GM18505 (cell line): Measurements from ENCODE around the gene C4BPB.

Source experiments
- ATAC-seq: cut with Tn5 transposase; IDR thresholded peaks from one replicate; pipeline ENCODE4 v1.9.1; 2021; ENCODE audit not compliant: unreplicated experiment
- POLR2A ChIP-seq: IDR thresholded peaks from 4 replicates; pipeline ENCODE4 v1.6.1; 2011; ENCODE audit warnings: borderline replicate concordance; ENCODE audit not compliant: insufficient read depth, insufficient read length; ENCODE audit errors: extremely low read depth

Gene C4BPB

DNA sequence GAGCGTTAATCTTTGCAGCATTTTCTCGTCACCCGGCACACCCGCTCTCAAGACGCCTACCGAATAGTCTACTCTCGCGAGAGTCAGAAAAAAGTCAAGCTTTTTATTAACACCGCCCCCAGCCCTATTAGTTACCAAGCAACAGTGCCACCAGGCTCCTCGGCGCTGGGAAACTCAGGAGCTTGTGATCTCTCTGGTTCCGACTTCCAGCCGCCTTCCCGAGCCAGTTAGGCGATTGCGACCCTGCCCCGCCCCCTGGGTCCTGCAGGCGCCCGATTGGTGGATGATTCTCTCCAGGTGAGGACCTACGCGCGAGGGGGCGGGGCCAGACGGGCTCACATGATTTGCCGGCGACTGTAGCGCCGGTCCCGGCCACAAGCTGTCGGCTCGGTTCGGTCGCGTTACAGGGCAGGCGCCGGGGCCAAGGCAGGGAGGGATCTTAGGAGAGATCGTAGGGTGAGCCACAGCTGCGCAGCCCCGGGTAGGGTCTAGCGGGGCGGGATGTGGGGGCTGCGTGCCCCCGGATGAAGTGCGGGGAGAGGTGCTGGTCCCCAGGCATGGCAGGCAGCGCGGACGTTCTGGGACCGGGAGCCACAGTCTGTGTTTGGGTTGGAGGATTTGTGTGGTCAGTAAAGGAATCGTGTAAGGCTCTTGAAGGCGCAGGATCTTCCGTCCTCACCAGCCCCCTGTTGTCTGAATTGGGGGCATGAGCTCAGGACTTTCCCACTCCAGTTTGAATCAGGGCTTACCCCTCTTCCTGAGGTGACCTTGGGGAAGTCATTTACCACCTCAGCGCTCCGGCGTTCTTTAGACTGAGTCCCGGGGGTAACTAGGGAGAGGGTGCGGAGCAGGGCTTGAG, 35.5 kb upstream of the C4BPB start, which contains the start of gene PFKFB2:
Gene PFKFB2 (plus strand): TSS at position 365 of the 859 bp plus-strand sequence. CDS start 1,443 bp downstream, outside the sequence.
- peak; percentile 76 for ATAC-seq
- TF ChIP-seq POLR2A, result peak; percentile 71

DNA sequence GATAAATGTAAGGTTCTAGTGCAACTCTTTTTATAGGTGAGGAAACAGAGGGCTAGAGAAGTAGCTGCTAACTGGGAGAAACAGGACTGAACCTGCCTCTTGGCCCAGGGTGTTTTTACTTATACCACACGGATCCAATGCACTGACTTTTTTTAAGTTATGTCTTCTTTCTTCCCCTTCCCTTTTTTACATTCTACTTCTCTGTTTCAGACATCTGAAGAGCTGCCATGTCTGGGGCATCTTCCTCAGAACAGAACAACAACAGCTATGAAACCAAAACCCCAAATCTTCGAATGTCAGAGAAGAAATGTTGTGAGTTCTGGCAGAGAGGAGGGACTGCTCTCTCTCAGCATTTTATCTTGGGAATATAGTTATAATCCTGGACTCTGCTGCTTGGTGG, 34.2 kb upstream of the C4BPB start:
- no peak for TF ChIP-seq POLR2A
- no peak for ATAC-seq

DNA sequence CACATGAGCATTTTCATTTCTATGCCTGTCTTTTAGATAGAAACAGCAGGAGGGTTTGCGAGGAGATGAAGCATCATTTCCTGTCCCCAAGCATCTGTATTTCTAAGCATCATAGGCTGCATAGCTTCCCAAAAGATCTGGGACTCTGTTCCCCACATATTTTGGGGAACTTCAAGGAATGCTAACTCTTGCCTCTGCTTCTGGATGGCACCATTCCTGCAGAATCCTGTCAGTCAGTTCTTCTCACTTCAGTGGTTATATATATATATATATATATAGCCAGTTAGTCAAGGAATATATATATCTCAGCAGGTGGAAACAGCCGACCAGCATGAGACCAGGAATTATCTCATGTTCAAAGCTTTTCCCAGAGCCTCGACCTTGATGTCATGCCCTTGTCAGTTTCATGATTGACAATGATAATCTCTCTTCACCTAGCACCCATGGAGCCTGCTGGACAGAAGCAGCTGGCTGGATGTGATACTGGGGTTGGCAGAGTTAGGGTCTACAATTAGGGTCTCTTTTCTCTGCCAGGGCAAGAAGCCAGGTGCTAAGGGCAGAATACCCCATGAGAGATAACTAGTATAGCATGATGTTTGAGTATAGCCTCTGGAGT, 33.2 kb upstream of the C4BPB start:
- ATAC-seq, result no peak
- TF ChIP-seq POLR2A, result no peak

DNA sequence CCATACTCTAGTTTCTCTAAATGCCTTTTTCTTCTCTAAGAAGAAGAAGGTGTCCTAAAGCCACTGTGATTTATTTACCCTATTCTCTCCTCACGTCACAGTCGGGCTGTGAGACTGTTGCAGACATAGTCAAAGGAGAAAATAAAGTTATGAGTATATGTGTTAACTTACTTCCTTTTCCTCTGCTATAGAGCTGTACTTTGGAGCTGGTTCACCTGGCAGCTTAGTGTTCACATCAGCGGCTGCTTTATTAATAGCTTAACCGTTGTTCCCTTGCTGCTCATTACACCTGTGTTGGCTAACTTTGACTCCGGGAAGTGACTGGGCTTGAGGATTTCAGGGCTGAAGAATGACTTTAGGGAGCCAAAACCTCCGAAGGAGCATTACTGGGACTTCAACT, 32.0 kb upstream of the C4BPB start:
- TF ChIP-seq POLR2A, result no peak
- no peak for ATAC-seq

DNA sequence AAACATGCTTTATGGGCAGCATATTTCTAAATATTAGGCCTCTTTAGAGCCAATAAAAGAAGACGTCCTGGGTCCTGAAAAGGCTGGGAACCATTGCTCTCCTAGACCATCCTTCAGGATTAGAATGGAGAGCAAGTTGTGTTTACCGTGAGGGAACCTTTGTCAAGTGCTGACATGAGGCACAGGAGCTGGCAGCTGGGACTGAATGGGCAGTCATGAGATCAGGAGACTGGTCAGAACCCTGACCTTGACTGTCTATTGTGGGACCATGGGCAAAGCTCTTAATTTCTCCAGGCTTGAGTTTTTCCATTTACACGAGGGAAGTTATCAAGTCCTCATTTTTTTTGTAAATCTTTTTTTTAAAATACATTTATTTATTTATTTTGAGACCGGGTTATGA, 30.4 kb upstream of the C4BPB start:
- no peak for TF ChIP-seq POLR2A
- no peak for ATAC-seq

DNA sequence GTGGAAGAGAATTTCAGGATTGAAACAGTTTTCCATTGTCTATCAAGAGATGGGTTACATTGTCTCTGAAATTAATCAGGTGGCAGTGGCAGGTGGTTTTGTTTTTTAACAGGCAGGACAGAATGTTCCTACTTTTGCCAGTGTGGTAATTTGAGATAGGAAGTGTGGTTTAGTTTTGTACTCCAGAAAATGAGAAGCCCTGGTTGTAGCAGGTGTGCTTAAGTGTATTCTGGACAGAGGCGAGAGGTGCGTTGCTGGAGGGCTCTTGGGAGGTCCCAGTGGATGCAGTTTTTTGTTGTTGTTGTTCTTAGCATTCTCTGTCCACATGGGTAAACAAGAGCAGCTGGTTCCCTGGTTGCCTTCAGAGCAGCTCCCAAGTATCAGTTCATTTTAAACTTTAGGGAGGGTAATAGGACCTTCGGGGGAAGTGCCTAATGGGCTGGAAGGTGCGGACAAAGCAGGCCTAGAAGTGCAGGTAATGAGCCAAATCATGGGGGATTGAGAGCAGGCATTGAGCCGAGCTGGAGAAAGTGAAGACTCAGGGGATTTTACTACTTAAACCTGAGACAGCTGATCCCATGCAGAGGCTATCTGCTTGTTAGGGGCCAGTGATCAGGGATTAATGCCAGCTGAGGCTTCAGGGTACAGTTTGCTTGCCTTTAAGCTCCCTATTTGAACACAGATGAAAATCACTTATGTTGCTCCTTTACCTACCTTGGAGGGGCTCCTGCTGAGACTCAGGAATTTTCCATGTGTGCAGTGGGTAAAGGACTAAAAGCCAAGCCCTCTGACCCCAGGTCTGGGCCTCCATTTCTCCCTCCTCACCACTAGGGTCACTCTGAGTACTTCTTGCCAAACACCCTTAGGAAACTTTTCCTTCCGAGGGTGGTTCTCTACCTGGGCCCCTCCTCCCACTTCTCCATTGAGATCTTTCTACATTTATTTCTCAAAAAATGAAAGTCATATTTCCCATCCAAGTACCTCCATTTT, 29.5 kb upstream of the C4BPB start:
- no peak for TF ChIP-seq POLR2A
- ATAC-seq, result no peak

DNA sequence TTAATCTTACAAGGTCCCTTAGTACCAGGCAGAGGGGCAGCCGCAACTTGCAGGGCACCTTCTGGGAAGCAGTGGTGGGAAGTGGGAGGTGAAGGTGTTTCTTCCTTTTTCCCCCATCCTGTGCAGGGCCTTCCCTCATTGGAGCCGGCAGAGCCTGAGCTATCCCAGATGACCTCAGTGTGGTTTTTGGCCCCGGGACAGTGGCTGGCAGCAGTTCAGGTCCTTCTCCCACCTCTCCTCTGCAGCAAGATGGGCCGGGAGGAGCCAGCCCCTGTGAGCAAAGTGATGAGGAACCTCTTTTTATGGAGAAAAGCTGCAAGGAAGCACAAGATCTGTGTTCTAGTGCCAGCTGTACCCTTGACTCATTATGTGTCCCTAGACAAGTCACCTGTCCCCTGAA, 28.8 kb upstream of the C4BPB start:
- no peak for ATAC-seq
- TF ChIP-seq POLR2A, result no peak

GRCh38 chr1:207060596-207060995, 28.1 kb upstream of the C4BPB start:
- ATAC-seq, result no peak
- no peak for TF ChIP-seq POLR2A

DNA sequence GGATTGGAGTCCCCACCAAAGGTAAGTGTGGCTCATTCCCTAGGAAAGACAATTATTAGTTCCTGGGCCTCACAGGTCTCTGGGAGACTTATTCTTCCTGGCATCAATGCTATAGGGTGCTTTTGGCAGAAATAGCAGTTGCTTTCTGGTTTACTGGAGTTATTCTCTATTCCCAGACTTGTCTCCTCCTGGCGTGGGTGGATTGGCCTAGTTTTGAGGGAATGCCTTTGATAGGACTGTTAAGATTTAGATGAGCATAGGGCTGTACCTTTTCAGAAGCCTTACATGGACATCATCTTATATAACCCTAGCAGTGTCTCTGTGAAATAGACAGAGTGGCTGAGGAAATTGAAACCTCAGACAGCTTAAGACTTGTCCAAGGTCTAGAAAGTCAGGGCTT, 26.6 kb upstream of the C4BPB start:
- ATAC-seq, result no peak
- TF ChIP-seq POLR2A, result no peak

DNA sequence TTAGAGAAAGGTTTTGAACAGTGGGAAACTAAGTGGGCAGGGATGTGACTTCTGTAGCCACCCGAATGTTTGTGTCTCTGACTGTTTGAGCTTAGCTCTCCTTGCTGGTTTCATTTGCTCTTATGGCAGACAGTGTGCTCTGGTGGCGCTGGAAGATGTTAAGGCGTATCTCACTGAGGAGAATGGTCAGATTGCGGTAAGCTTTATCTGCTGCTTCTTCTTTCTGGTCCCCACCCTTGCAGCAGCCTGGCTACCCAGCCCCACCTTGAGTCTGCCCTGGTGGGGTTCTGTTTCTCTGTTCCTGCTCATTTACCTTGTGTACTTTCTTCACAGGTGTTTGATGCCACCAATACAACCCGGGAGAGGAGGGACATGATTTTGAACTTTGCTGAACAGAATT, 25.6 kb upstream of the C4BPB start:
- TF ChIP-seq POLR2A, result no peak

DNA sequence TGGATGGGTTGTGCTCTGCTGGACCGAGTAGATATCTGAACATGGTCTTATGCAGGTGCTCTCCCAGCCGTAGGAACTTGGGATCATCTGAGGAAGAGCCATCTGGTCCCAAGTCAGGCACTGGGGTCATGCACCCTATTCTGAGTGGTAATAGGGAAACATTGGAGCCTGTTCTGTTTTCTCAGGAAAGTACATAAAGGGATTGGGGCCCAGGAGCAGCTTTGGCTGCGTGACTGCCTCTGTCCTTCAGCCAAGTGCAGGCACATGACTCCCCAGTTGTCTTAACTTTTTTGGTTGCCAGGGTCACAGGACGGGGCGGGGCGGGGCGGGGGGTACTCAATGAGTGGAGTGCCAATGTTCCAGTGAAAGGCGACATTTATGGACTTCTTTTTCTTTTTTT, 24.1 kb upstream of the C4BPB start:
- no peak for ATAC-seq
- TF ChIP-seq POLR2A, result no peak

More for the DNA sequence above, 25.6 kb upstream of the C4BPB start:
- no peak for ATAC-seq

- no peak for TF ChIP-seq POLR2A
- ATAC-seq, result no peak
Observed at GRCh38 chr1:207067185-207067584, 21.5 kb upstream of the C4BPB start.

GRCh38 chr1:207067665-207068064, 21.0 kb upstream of the C4BPB start:
- no peak for TF ChIP-seq POLR2A
- no peak for ATAC-seq
